NCI-H2171 treated with DMSO at 0.1 percent for 48 hours (cell line): ENCODE measurements around the gene CEMIP.
"Not testable (repeated sequence)": the region's sequence is repeated elsewhere in the genome, so short reads cannot be mapped to it uniquely, and the experiment has no call there.

ENCODE experiments used
- DNase-seq: peaks from one replicate; lab custom pipeline; 2025; lab: John Stamatoyannopoulos, UW

Gene CEMIP

DNA sequence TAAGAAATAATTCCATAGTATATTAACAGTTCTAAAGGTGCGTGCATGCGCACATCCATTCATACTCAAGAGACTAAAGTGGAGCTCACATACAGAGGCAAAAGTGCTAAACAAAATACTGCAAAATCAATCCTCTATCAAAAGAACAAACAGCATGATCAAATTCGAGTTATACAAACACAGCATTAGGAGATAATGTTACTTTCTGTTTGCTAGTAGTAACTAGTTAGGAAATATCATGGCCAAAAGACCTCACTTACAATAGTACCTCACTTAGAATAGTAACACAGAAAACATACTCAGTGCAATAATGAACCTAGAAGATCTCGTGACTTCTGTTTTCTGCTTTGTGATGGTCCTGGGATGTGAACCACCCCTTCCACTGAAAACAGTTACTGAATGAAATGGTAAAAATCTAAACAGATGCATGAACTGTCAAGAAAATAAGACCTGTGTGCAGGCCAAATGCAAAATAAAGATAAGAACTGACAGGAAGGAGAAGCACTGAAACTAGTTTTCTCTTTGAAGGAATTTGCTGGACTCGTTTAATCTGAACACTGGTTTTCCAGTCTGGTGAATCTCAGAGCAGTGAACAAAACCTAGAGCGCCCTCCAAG, 20.9 kb upstream of the CEMIP start:
- DNase-seq = no peak

GRCh38 chr15:80760960-80761359, 18.2 kb upstream of the CEMIP start:
- peak; percentile 20 for DNase-seq

- DNase-seq = no peak
Observed at GRCh38 chr15:80761754-80762153, 17.4 kb upstream of the CEMIP start.

GRCh38 chr15:80763235-80763634, 15.9 kb upstream of the CEMIP start:
- not testable (repeated sequence) for DNase-seq

GRCh38 chr15:80764535-80764934, 14.6 kb upstream of the CEMIP start:
- DNase-seq = no peak

DNA sequence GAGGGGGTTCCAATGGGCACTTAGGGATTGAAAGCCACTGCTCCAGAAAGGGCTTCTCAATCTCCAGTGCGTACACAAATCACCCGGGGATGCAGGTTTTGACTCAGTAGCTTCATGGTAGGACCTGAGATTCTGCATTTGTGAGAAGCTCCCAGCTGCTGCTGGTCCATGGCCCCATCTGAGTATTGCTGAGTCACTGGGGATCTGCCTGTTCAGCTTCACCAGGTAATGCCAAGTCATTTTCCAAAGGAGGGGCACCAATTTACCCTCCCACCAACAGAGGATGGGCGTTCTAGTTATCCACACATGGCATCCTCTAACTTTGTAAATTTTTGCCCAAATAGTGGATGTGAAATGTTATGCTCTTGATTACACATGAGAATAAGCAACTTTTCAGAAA, 12.9 kb upstream of the CEMIP start:
- no peak for DNase-seq

GRCh38 chr15:80768158-80768557, 11.0 kb upstream of the CEMIP start:
- DNase-seq = no peak

GRCh38 chr15:80769153-80769828, 9.9 kb upstream of the CEMIP start:
- no peak for DNase-seq

DNA sequence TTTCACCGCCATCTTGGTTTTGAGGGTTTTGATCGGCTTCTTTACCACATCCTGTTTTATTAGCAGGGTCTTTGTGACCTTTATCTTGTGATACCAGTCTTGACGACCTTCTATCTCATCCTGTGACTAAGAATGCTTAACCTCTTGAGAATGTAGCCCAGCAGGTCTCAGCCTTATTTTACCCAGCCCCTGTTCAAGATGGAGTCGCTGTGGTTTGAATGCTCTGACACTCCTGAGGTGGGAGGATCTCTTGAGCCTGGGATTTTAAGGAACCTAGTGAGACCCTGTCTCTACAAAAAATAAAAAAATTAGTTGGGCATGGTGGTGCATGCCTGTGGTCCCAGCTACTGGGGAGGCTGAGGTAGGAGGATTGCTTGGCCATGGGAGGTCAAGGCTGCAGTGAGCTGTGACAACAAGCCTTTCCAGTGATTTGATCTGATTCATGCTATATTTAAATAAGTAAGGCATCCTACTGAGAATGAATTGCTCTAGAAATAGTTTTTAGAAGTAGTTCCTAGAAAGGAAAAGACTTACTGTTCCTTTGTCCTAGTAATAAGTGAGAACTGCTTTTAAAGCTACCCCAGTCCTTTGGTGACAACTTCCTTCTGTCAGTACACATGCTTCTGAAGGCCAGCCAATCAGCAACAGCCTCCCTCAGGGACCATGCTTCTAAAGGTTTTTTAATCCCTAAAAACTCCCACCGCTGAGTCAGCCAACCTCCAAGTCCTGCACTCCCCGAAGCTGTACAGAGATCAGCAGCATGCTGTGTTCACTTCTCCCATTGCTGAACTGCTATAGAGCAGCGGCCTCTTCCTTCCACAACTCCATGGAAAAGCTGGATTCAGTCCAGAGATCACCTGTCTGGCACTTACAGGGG, 9.1 kb upstream of the CEMIP start:
- DNase-seq = no peak

DNA sequence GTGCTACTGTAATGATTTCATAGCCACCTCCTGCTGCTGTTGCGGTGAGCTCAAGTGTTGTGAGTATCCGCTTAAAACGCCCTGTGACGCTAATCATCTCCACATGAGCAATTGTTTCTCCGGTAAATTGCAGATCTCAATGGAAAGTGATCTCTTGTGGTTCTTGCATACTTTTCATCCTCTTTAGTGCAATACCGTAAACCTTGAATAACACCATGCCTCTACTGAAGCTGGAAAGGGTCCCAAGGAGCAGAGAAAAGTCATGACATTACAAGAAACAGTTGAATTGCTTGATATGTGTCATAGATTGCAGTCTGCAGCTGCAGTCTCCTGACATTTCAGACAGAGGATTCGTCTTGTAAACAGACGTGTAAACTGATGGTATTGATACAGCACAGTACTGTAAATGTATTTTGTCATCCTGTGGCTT, 6.0 kb upstream of the CEMIP start:
- DNase-seq = peak; percentile 57

DNA sequence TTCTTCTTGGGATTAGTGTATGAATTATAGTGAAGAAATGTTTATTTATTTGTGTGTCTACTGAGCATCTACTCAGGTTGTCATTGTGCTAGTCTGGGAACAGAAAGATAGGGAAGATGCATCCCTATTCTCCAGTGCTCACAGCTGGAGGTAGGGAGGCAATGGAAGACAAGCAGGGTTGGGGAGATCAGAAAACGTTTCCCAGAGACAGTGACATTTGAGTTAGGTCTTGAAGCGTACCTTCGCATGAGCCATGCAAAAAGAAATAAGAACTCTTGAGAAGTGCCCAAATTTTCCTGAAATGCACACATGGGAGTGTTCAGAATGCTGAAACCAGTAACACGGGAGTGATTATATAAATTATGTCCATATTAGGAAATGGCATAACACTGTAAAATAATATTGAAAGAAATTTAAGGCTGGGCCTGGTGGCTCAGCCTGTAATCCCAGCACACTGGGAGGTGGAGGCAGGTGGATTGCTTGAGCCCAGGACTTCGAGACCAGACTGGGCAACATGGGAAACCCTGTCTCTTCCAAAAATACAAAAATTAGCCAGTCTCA, 5.3 kb upstream of the CEMIP start:
- no peak for DNase-seq

- no peak for DNase-seq
Observed at GRCh38 chr15:80774486-80774885, 4.7 kb upstream of the CEMIP start.

DNA sequence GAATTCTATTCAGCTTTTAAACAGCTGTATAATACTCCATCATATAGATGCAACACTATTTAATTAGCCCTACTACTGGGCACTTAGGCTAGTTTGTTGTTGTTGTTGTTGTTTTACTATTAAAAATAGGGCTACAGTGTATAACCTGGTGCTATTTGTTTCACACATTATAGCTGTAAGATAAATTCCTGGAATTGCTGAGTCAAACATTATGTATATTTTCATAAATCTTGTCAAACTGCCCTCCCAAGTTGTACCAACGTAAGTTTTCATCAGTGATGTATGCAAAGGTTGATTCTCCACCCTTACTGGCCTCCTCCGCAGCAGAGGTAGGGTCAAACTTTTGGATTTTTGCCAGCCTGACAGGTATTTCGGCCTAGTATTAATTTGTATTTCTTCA, 3.8 kb upstream of the CEMIP start:
- no peak for DNase-seq

GRCh38 chr15:80776420-80777045, 2.6 kb upstream of the CEMIP start:
- peak; percentile 76 for DNase-seq

DNA sequence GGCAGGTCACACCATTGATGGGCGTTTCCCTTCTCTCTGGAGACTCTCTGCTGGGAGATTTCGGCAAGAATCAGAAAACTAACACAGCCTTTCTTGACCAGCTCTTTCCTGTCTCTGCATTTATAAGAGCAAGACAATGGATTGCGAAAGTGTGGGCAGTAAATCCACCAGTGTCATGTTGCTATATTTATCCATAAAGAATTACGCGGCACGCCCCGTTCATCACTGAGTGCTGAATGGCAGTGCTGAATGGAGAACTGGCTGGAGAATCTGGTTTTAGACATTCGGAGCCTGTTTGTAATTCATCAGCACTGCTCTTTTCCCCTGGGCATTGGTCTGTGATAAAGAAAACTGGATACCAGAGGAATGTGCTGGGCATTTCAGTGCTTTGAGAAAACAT, 2.0 kb upstream of the CEMIP start:
- no peak for DNase-seq

DNA sequence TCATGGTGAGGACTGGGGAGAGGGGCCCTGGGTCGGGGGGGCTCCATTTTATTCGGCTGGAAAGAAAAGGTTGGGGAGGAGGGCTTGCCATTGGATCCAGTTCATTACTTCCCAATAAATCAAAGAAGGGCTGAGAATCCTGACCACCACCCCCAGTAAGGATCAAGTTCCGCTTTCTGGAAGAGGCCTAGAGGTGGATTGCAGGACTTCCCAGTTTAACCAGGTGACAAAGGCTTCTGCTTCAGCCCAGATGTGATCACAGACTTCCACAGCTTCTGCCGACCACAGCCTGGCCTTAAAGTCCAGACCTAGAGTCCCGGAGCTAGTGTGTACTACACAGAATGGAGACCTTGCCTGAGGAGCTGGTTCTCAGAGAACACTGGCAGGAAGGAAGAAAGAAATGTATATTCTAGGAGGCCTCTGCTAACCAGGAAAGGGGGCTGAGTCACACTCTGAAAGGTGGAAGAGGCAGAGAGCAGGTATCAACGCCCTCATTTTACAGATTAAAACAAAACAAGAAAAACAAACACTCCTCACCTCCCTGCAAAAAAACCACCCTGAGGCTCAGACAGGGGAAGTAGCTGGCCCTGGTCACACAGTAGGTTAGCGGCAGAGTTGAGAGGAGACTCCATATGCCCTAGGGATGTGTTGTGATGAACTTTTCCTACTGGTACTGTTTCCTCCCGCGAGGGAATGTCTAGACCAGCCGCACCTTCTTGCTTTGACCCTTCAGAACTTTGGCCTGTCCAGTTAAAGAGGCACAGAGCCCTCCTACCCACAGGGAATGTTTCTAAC, 1.1 kb upstream of the CEMIP start:
- DNase-seq = no peak

GRCh38 chr15:80778621-80778963, 578 bp upstream of the CEMIP start:
- DNase-seq = peak; percentile 44

DNA sequence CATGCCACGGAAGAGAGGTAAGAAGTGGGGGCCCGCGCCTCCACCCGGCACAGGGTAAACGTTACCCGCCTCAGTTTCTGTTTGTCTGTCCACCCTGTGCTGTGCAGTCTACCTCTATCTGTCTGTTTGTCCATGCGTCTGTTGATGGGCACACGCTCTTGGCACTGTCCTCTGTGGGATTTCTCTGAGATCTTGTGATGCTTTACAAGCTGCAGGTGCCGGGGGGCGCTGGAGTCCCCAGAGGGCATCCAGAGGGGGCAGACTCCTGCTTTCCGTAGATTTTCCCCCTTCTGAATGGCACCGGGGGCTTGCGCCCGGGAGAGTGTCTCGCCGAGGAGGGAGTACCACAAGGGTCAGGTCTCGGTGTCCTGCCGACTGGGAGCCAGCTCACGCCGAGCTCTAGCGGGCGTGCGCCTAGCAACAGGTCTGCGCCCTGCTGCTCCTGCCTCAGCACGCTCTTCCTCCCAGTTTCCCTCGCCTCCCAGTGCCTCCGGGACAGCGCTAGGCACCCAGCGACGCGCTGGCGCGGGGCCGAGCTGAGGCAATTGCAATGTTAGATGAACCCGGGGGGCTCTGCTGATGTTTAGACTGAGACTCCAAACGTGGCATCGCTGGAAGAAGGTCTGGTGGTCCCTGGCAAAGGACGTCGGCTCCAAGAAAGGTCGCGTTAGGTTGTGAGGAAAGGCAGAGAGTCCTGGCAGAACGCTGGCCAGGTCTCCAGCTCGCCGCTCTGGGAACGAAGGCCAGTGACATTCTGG, 667 bp downstream of the CEMIP start:
- peak; percentile 65 for DNase-seq

- DNase-seq = peak; percentile 59
Observed at GRCh38 chr15:80780416-80781221, 1.4 kb downstream of the CEMIP start.

DNA sequence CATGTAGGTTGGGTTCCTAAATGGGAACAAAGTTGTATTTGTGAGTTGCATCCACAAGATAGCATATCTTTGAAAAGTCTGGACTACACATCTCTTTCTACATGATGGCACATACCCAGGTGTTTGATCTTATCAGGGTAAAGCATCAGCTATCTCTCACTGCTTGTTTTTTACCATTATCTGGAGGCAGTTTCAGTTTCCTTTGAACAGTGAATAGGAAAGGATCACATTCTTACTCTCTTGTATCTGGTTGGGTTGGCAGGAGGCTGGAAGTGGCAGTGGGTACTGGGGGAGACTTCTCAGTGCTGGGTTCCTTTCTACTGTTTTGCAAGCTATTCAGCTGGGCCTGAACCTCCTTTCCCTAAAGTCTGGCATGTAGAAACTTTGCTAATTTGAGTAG, 4.1 kb downstream of the CEMIP start:
- DNase-seq = no peak
